CD4-positive, alpha-beta T cell (primary cell): ENCODE results near the gene HASPIN. TPM values are rescaled to one million over a fixed set of nuclear protein-coding genes. Genes with fewer than 3 reads are reported as not detected.

ENCODE experiments used
- ATAC-seq: fragments of 200-7000 bp; cut with Tn5 transposase; one replicate; pipeline ENCODE4 v1.10.0; 2022; ENCODE audit warnings: mild to moderate bottlenecking; ENCODE audit not compliant: poor library complexity
- CTCF ChIA-PET: fragments of 350-600 bp; sonication (Branson Sonifier 250); formaldehyde crosslinking; loops from one replicate; lab custom pipeline; 2021; ENCODE audit warnings: antibody characterized with exemption, inconsistent platforms; lab: Charles Lee
- POLR2A ChIA-PET: fragments of 350-600 bp; sonication (Branson Sonifier 250); formaldehyde crosslinking; loops from one replicate; lab custom pipeline; 2021; ENCODE audit warnings: antibody characterized with exemption, inconsistent platforms; lab: Charles Lee
- DNase-seq, 14 experiments: peaks; one replicate each; pipeline ENCODE4 v3.0.0-alpha.2; 2013 to 2020; ENCODE audit warnings: mixed read lengths in 2 of 14
- H3K27ac ChIP-seq, 2 donors: one replicate each; pipeline versions ENCODE4 v1.5.1 to v1.7.0; 2013; ENCODE audit warnings: low read length in 2 of 2, low read depth in 1 of 2, mild to moderate bottlenecking in 1 of 2
- H3K27me3 ChIP-seq, 2 experiments: 1 replicate in 1 of 2; 2 replicates in 1 of 2; pipeline versions ENCODE4 v1.6.1 to v1.7.0; 2013; ENCODE audit warnings: low read length in 2 of 2, control low read depth in 1 of 2, mild to moderate bottlenecking in 1 of 2, moderate library complexity in 1 of 2; ENCODE audit not compliant: insufficient read depth in 2 of 2, control insufficient read depth in 1 of 2
- H3K36me3 ChIP-seq: one replicate; pipeline ENCODE4 v1.6.1; 2013; ENCODE audit warnings: low read length, control low read depth; ENCODE audit not compliant: insufficient read depth
- H3K4me1 ChIP-seq: one replicate; pipeline ENCODE4 v1.6.1; 2013; ENCODE audit warnings: low read length, control low read depth; ENCODE audit not compliant: insufficient read depth
- H3K4me3 ChIP-seq: one replicate; pipeline ENCODE4 v1.5.1; 2013; ENCODE audit warnings: mild to moderate bottlenecking, low read length, moderate library complexity
- H3K9me3 ChIP-seq, 2 experiments: 1 replicate in 1 of 2; 2 replicates in 1 of 2; pipeline versions ENCODE4 v1.6.1 to v1.7.0; 2013; ENCODE audit warnings: low read length in 2 of 2, mild to moderate bottlenecking in 2 of 2, control low read depth in 1 of 2, moderate library complexity in 1 of 2; ENCODE audit not compliant: control insufficient read depth in 1 of 2, insufficient read depth in 1 of 2
- H3K27ac Mint-ChIP-seq: one replicate; pipeline ENCODE4 v1.8.0; 2020; ENCODE audit warnings: mixed read lengths
- H3K27me3 Mint-ChIP-seq: one replicate; pipeline ENCODE4 v1.8.0; 2021; ENCODE audit warnings: mixed read lengths
- H3K36me3 Mint-ChIP-seq: one replicate; pipeline ENCODE4 v1.8.0; 2021; ENCODE audit warnings: low read depth, mixed read lengths
- H3K4me1 Mint-ChIP-seq: one replicate; pipeline ENCODE4 v1.8.0; 2021; ENCODE audit warnings: low read depth, mixed read lengths
- H3K4me3 Mint-ChIP-seq: one replicate; pipeline ENCODE4 v1.8.0; 2020; ENCODE audit warnings: mild to moderate bottlenecking, mixed read lengths
- H3K9me3 Mint-ChIP-seq: one replicate; pipeline ENCODE4 v1.8.0; 2020; ENCODE audit warnings: mixed read lengths
- CTCF ChIP-seq: fragments of 200-600 bp; IDR thresholded peaks from one replicate; pipeline ENCODE4 v1.8.0; 2022; ENCODE audit warnings: antibody characterized with exemption, mild to moderate bottlenecking
- intact Hi-C, 2 experiments: fragments of 100-400 bp; cut with DNase I in 1 of 2; cut with micrococcal nuclease in 1 of 2; formaldehyde crosslinking; loops; one replicate each; pipeline versions ENCODE4 v1.15.1 to v1.9.0; 2023 to 2025; cut with DNase I, micrococcal nuclease
- total RNA-seq, 174 experiments: library from RNA in 2 of 174; stranded (reverse) in 2 of 174; gene quantifications; one replicate each; pipeline ENCODE4 v1.2.3 and lab custom pipeline; 2021 to 2026

Gene HASPIN
- total RNA-seq, 2 experiments from 2014 or later = 0.22 to 0.25 TPM

GRCh38 chr17:3770466-3770865, 46.8 kb downstream of the HASPIN start:
- TF ChIP-seq CTCF = no peak
- H3K4me3 ChIP-seq = no peak overlapping the region
- peaks cover 0 to 4% of the 10 kb centered on the region in 2 experiments for H3K9me3 ChIP-seq
- DNase-seq (peak in 6 of 14 experiments; percentile 21 to 78 (median 34)), ATAC-seq (peak; percentile 33)
- peaks cover 2% of the 10 kb centered on the region for H3K9me3 Mint-ChIP-seq
- no peak overlapping the region for H3K4me3 Mint-ChIP-seq
- CTCF ChIA-PET = interaction anchor here (1.2 kb wide), 1 partner anchor 33 kb away, joined by 4 read pairs; no protein-coding TSS in a partner anchor
- no peaks in the 10 kb centered on the region for H3K36me3 Mint-ChIP-seq
- peaks cover 61% of the 10 kb centered on the region for H3K4me1 Mint-ChIP-seq
- no peak overlapping the region for H3K27ac ChIP-seq
- H3K27ac Mint-ChIP-seq = peak overlapping the region; percentile 47
- peaks cover 54% of the 10 kb centered on the region for H3K4me1 ChIP-seq
- POLR2A ChIA-PET = interaction anchor here (0.7 kb wide), 1 partner anchor 75 kb away, joined by 3 read pairs; no protein-coding TSS in a partner anchor
- intact Hi-C loops = no loop called here
- H3K36me3 ChIP-seq = no peaks in the 10 kb centered on the region
- no peaks in the 10 kb centered on the region for H3K27me3 Mint-ChIP-seq
- H3K27me3 ChIP-seq = no peaks in the 10 kb centered on the region

GRCh38 chr17:3771140-3771539, 47.4 kb downstream of the HASPIN start:
- H3K9me3 Mint-ChIP-seq = peaks cover 2% of the 10 kb centered on the region
- Histone ChIP-seq H3K36me3 (no peaks in the 10 kb centered on the region), H3K4me3 (no peak overlapping the region), H3K27me3 (no peaks in the 10 kb centered on the region), H3K27ac (peak overlapping the region in 1 of 2 donors; percentile 16), H3K4me1 (peaks cover 47% of the 10 kb centered on the region), H3K9me3 (peaks cover 0 to under 1% of the 10 kb centered on the region in 2 experiments)
- ChIA-PET CTCF (no interaction called here), POLR2A (interaction anchor here (0.7 kb wide), 1 partner anchor 17 kb away, joined by 3 read pairs; no protein-coding TSS in a partner anchor)
- peak; percentile 75 for ATAC-seq
- H3K27me3 Mint-ChIP-seq = no peaks in the 10 kb centered on the region
- no peaks in the 10 kb centered on the region for H3K36me3 Mint-ChIP-seq
- DNase-seq = peak in 3 of 14 experiments; percentile 10 to 43 (median 28)
- H3K4me3 Mint-ChIP-seq = no peak overlapping the region
- TF ChIP-seq CTCF = no peak
- H3K27ac Mint-ChIP-seq = peak overlapping the region; percentile 47
- peaks cover 54% of the 10 kb centered on the region for H3K4me1 Mint-ChIP-seq
- intact Hi-C loops = no loop called here

- POLR2A ChIA-PET = interaction anchor here (1.1 kb wide), 1 partner anchor 35 kb away, joined by 3 read pairs; no protein-coding TSS in a partner anchor
- Histone ChIP-seq H3K27me3 (no peaks in the 10 kb centered on the region), H3K9me3 (no peaks in the 10 kb centered on the region), H3K36me3 (no peaks in the 10 kb centered on the region), H3K27ac (no peak overlapping the region), H3K4me1 (peaks cover 31% of the 10 kb centered on the region), H3K4me3 (no peak overlapping the region)
- DNase-seq (no peak), ATAC-seq (no peak)
- Mint-ChIP-seq H3K27ac (no peak overlapping the region), H3K4me3 (no peak overlapping the region), H3K27me3 (no peaks in the 10 kb centered on the region), H3K36me3 (no peaks in the 10 kb centered on the region), H3K4me1 (peaks cover 40% of the 10 kb centered on the region), H3K9me3 (peaks cover 2% of the 10 kb centered on the region)
- no peak for TF ChIP-seq CTCF
- intact Hi-C loops = no loop called here
- CTCF ChIA-PET = interaction anchor here (1.3 kb wide), 1 partner anchor 34 kb away, joined by 4 read pairs; no protein-coding TSS in a partner anchor
These were observed 49.1 kb downstream of the HASPIN start for GRCh38 chr17:3772764-3773163.
